HepG2 (cell line): Measurements from ENCODE around the gene GRHL3. TPM values are rescaled to one million over a fixed set of nuclear protein-coding genes. Genes with fewer than 3 reads are reported as not detected.
A peak's percentile ranks its signal among the peaks of the same experiment; 100 is the strongest.

Source experiments
- ATAC-seq: fragments of 200-7000 bp; cut with Tn5 transposase; 3 replicates; pipeline ENCODE4 v1.9.1; 2020; ENCODE audit warnings: mild to moderate bottlenecking, moderate library complexity
- BruUV-seq: library from RNA; stranded (reverse); fragments of 400-500 nt; replicated peaks from 2 replicates; lab custom pipeline; 2021; lab: Mats Ljungman, UMichigan
- CTCF ChIA-PET: fragments of 300-600 bp; formaldehyde crosslinking; extraction: SDS; loops from one replicate; lab custom pipeline; 2021; ENCODE audit warnings: low total read pairs, inconsistent platforms, low intra/inter-chr PET ratio; lab: Yijun Ruan, JAX
- POLR2A ChIA-PET: fragments of 350-600 bp; sonication (Branson Sonifier 250); formaldehyde crosslinking; loops from one replicate; lab custom pipeline; 2020; ENCODE audit warnings: antibody characterized with exemption, inconsistent platforms; lab: Yijun Ruan, JAX
- DNase-seq: peaks from one replicate; pipeline ENCODE4 v3.0.0-alpha.2; 2015; ENCODE audit warnings: low spot score
- FAIRE-seq: peaks from 3 replicates; lab custom pipeline; 2011; peaks lifted over from hg19 to GRCh38; lab: Jason Lieb, UNC
- H2AFZ ChIP-seq: one replicate; pipeline ENCODE4 v1.6.1; 2011; ENCODE audit warnings: low read length, inconsistent platforms
- H3K27ac ChIP-seq: fragments of 300-600 bp; 3 replicates; pipeline ENCODE4 v1.8.0; 2011; ENCODE audit warnings: mixed run types, mild to moderate bottlenecking, mixed read lengths, low read length, inconsistent platforms; ENCODE audit not compliant: insufficient read depth; ENCODE audit errors: extremely low read length
- H3K27me3 ChIP-seq, 2 experiments: fragments of 200-600 bp in 1 of 2; 2 replicates in 1 of 2; 3 replicates in 1 of 2; pipeline versions ENCODE4 v1.6.0 to v1.8.0; 2011; ENCODE audit warnings: low read length in 2 of 2, mild to moderate bottlenecking in 2 of 2, moderate library complexity in 2 of 2, inconsistent platforms in 1 of 2; ENCODE audit not compliant: insufficient read depth in 2 of 2, control insufficient read depth in 1 of 2
- H3K36me3 ChIP-seq, 2 experiments: fragments of 200-600 bp in 1 of 2; replicated peaks in 1 of 2; 2 replicates in 1 of 2; 3 replicates in 1 of 2; pipeline versions ENCODE4 v1.5.1 to v1.8.0; 2011; ENCODE audit warnings: low read length in 2 of 2, inconsistent platforms in 1 of 2; ENCODE audit not compliant: insufficient read depth in 2 of 2, control insufficient read depth in 1 of 2
- H3K4me1 ChIP-seq: 2 replicates; pipeline ENCODE4 v1.5.1; 2012; ENCODE audit warnings: low read length, inconsistent platforms; ENCODE audit not compliant: insufficient read depth
- H3K4me2 ChIP-seq: 2 replicates; pipeline ENCODE4 v1.6.0; 2011; ENCODE audit warnings: low read depth, low read length, inconsistent platforms
- H3K4me3 ChIP-seq, 3 experiments: fragments of 200-600 bp in 1 of 3; sonication (generic), shearing (Covaris generic) in 1 of 3; replicated peaks in 1 of 3; 2 replicates each; pipeline ENCODE4 v1.5.1; 2011 to 2016; ENCODE audit warnings: low read length in 3 of 3, inconsistent platforms in 2 of 3, low read depth in 2 of 3, mild to moderate bottlenecking in 2 of 3, control low read depth in 1 of 3, mixed read lengths in 1 of 3; ENCODE audit not compliant: insufficient read depth in 1 of 3
- H3K79me2 ChIP-seq: one replicate; pipeline ENCODE4 v1.6.1; 2011; ENCODE audit warnings: low read length, inconsistent platforms; ENCODE audit not compliant: insufficient read depth
- H3K9ac ChIP-seq: 2 replicates; pipeline ENCODE4 v1.6.0; 2011; ENCODE audit warnings: mild to moderate bottlenecking, low read depth, low read length, inconsistent platforms; ENCODE audit not compliant: insufficient read depth
- H3K9me3 ChIP-seq: 2 replicates; pipeline ENCODE4 v1.5.1; 2012; ENCODE audit warnings: mild to moderate bottlenecking, low read length
- H4K20me1 ChIP-seq: 2 replicates; pipeline ENCODE4 v1.6.0; 2011; ENCODE audit warnings: inconsistent platforms, mild to moderate bottlenecking, low read length, moderate library complexity; ENCODE audit not compliant: insufficient read depth
- EZH2 ChIP-seq: conservative IDR thresholded peaks from 2 replicates; pipeline ENCODE4 v1.6.1; 2012; ENCODE audit warnings: mild to moderate bottlenecking, low read depth, low read length, moderate library complexity
- MAZ ChIP-seq, 2 experiments: sonication (generic) in 1 of 2; formaldehyde crosslinking in 1 of 2; IDR thresholded peaks; 2 replicates each; pipeline versions ENCODE4 v1.5.0 to v1.6.1; 2012 to 2020; ENCODE audit warnings: low read depth in 2 of 2, mild to moderate bottlenecking in 2 of 2, borderline replicate concordance in 1 of 2, improper control_type of control experiment in 1 of 2, low read length in 1 of 2, missing genetic modification reagents in 1 of 2, moderate library complexity in 1 of 2
- SATB2 ChIP-seq: sonication (generic); formaldehyde crosslinking; IDR thresholded peaks from 2 replicates; pipeline ENCODE4 v1.5.0; 2020; ENCODE audit warnings: missing genetic modification reagents
- STAT6 ChIP-seq: sonication (generic); formaldehyde crosslinking; IDR thresholded peaks from 2 replicates; pipeline ENCODE4 v1.4.0; 2020; ENCODE audit warnings: missing genetic modification reagents, mild to moderate bottlenecking, borderline replicate concordance
- ZNF263 ChIP-seq: sonication (generic); formaldehyde crosslinking; IDR thresholded peaks from 2 replicates; pipeline ENCODE4 v1.4.0; 2020; ENCODE audit warnings: missing genetic modification reagents
- ZNF274 ChIP-seq: sonication (generic); formaldehyde crosslinking; IDR thresholded peaks from 2 replicates; pipeline ENCODE4 v1.5.1; 2020; ENCODE audit warnings: mild to moderate bottlenecking, missing genetic modification reagents
- ZNF441 ChIP-seq: sonication (generic); formaldehyde crosslinking; IDR thresholded peaks from 2 replicates; pipeline ENCODE4 v1.7.0; 2021; ENCODE audit warnings: missing genetic modification reagents, borderline replicate concordance
- WGBS: methylation state at CpG from one replicate; pipeline ENCODE4 v1.1.6; 2017; ENCODE audit warnings: low lambda C conversion rate; 5-methylcytosine and 5-hydroxymethylcytosine counted together
- in situ Hi-C: cut with HindIII; loops from 2 replicates; pipeline ENCODE4 v1.10.0; 2017; ENCODE audit warnings: low pct_unique_long_range_greater_than_20kb; ENCODE audit not compliant: extremely low pct_ligation_motif_present
- intact Hi-C: fragments of 100-400 bp; cut with micrococcal nuclease; formaldehyde crosslinking; loops from one replicate; pipeline ENCODE4 v1.10.0; 2022; ENCODE audit not compliant: unreplicated experiment
- polyA plus RNA-seq, 8 experiments: library from polyadenylated mRNA; depleted of rRNA in 3 of 8; stranded (reverse) in 7 of 8; unstranded in 1 of 8; fragments of >200 nt; fragmentation: Illumina TruSeq in 4 of 8; extraction: Trizol in 4 of 8; gene quantifications; 2 replicates each; pipeline versions ENCODE4 v1.2.1 to v1.2.3, GENCODE V29; 2011 to 2016; ENCODE audit warnings: low read depth in 4 of 8, missing spikeins in 1 of 8, mixed read lengths in 1 of 8; ENCODE audit not compliant: insufficient read depth in 1 of 8
- total RNA-seq, 5 experiments: library from RNA; depleted of rRNA; stranded (reverse); fragments of >200 nt; fragmentation: Illumina TruSeq; extraction: Trizol; gene quantifications; 2 replicates each; pipeline ENCODE4 v1.2.3, GENCODE V29; 2016; ENCODE audit warnings: low read depth in 1 of 5

Gene GRHL3
- total and polyA plus RNA-seq, 2 of the 13 experiments (the other 11 are each of a cell fraction or from before 2014, with no cell fraction given) = not detected

GRCh38 chr1:24355466-24355865, 36.3 kb downstream of the GRHL3 start (continued):
- TF ChIP-seq ZNF441 (CRISPR knock-in tag) = no peak

- no TSS peak for BruUV-seq
Measured at GRCh38 chr1:24357038-24357437, 37.9 kb downstream of the GRHL3 start.

More at GRCh38 chr1:24357038-24357437, 37.9 kb downstream of the GRHL3 start:
- H3K27me3 ChIP-seq = no peaks in the 10 kb centered on the region; a peak in 1 of 5 replicates
- intact Hi-C loops = no loop called here
- DNase-seq = no peak
- TF ChIP-seq MAZ (IDR thresholded peaks at IDR 0.05; ENCODE audit: borderline replicate concordance, low read depth, low read length) (no peak), MAZ (CRISPR knock-in tag; IDR thresholded peaks at IDR 0.05; ENCODE audit: low read depth) (no peak), ZNF274 (no peak), STAT6 (CRISPR knock-in tag) (no peak), EZH2 (no peak), SATB2 (CRISPR knock-in tag) (no peak), ZNF263 (peak; percentile 48; the same call in 1 of the 2 replicates)
- no peak for FAIRE-seq
- H4K20me1 ChIP-seq = no peaks in the 10 kb centered on the region
- ChIA-PET CTCF (no interaction called here), POLR2A (no interaction called here)
- no peak overlapping the region for H3K27ac ChIP-seq
- ATAC-seq = no peak
- in situ Hi-C loops = no loop called here
- H3K9me3 ChIP-seq = no peaks in the 10 kb centered on the region
- H3K36me3 ChIP-seq = no peaks in the 10 kb centered on the region
- H3K79me2 ChIP-seq = no peaks in the 10 kb centered on the region
- H3K4me1 ChIP-seq = no peaks in the 10 kb centered on the region
- H3K9ac ChIP-seq = no peak overlapping the region
- no peak overlapping the region for H2AFZ ChIP-seq
- H3K4me3 ChIP-seq = no peak overlapping the region
- 83% methylated on average over 7 of the region's 7 CpGs for WGBS
- no peak overlapping the region for H3K4me2 ChIP-seq
